ENCODE data around the gene PDIA5. TPM values are rescaled to one million over a fixed set of nuclear protein-coding genes. Genes with fewer than 3 reads are reported as not detected.

The PDIA5 gene
- total RNA-seq, 2 experiments from 2014 or later, result 7.1 to 7.2 TPM

DNA sequence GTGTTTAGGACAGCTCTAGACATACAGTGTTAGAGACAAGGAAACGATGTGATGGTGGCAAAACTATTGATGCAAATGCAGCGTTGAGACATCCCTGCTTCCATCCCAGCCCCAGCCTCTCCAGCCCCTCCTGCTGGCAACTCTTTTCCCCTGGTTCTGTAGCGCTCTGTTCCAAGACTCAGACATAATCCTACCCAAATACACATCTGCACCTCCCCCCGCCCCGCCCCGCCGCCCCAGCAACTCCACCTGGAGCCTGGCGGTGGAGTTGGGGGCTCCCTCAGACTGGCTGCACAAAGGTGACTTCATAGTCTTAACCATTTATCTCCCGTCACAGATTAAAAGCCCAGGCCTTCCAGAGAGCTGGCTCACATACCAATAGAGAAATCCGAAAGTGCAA lies 127.7 kb downstream of the PDIA5 start:
- peaks cover 3% of the 10 kb centered on the region for H3K36me3 Mint-ChIP-seq
- H3K27me3 Mint-ChIP-seq, result peaks cover 9% of the 10 kb centered on the region
- ATAC-seq (ENCODE audit: low read depth) (no peak), DNase-seq (no peak)
- H3K27ac Mint-ChIP-seq, result no peak overlapping the region
- POLR2A ChIA-PET, result no interaction called here
- peaks cover 7% of the 10 kb centered on the region for H3K9me3 Mint-ChIP-seq
- H3K4me3 Mint-ChIP-seq, result no peak overlapping the region
- H3K4me1 Mint-ChIP-seq, result no peaks in the 10 kb centered on the region

DNA sequence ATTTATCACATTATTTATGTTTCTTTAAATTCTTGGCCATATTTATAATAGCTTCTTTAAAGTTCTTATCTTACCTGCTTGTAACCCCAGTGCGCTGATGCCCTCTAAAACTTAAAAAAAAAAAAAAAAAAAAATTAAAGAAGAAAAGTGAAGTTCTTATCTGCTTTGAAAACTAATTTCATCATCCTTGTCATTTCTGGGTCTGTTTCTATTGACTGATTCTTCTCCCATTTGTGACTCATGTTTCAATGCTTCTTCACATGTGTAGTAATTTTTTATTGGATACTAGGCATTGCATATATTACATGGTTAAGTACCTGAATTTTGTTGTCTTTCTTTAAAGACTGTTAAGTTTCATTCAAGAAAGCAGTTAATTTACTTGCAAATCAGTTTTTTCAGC lies 131.5 kb downstream of the PDIA5 start:
- Mint-ChIP-seq H3K36me3 (peaks cover 3% of the 10 kb centered on the region), H3K9me3 (peaks cover 10% of the 10 kb centered on the region), H3K27ac (no peak overlapping the region), H3K4me3 (no peak overlapping the region), H3K27me3 (peaks cover 9% of the 10 kb centered on the region), H3K4me1 (peaks cover 9% of the 10 kb centered on the region)
- ATAC-seq (ENCODE audit: low read depth) (no peak), DNase-seq (no peak)
- POLR2A ChIA-PET, result no interaction called here

DNA sequence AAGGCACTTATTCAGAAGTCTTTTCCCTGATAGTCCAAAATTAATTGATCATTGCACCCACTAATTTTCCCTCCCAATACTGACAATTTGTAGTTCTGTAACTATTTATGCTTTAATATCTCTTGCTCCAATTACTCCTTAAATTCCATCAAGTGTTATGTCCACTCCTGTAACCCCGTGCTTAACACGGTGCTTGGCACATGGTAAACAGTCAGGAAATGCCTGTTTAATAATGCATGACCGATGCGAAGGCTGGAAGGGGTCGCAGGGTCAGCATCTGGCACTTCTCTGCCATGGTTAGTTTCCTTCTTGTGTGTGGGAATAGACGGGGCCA lies 134.4 kb downstream of the PDIA5 start:
- Mint-ChIP-seq H3K36me3 (peaks cover 3% of the 10 kb centered on the region), H3K27me3 (peaks cover 3% of the 10 kb centered on the region)

DNA sequence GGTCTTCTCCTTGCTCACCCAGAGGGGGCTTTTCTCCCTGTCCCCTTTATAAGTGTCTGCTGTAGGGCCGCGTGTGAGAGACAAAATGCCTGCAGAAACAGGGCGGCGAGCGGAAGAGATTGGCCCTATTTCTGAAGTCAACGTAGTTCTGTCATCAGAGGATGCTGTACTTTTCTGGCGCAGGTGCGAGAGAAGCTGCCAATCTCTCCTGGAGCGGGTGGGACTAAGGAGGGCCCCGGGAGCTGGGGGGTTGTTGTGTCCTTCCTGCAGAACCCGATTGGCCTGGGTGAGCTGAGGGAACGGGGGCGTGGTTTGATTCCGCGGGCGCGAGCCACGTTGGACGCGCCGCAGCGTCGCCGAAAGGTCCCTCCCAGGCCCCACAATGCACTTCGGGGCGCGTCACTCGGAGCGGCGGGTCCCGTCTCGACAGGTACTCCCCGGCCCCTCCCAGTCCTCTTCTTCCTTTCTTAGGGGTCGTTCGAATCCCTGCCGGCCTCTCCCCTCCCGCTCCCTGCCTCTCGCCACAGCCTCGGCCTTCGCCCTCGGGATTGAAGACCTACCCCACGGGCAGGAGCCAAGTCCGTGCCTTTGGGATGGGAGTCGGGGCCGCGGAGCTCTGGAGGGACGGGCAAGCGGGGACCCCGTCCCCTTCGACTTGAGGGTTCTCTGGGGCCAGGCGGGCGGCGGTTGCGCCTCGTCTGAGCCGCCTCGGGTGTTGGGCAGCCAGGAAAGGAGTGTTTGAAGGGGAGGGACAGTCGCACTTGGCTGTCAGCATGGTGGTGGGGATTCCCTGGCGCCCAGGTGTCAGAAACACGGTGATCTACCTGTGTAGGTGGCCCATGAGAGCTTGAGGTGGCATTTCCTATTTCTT lies 135.0 kb downstream of the PDIA5 start, which contains the start of gene SEC22A:
SEC22A (plus strand) TSS at position 387 of the 871 bp plus-strand sequence. CDS start 7,275 bp downstream, outside the sequence.
- peaks cover 6% of the 10 kb centered on the region for H3K36me3 Mint-ChIP-seq
- POLR2A ChIA-PET, result interaction anchor here (0.6 to 1.3 kb wide), 9 partner anchors 8 to 1509 kb away, joined by 3 to 7 read pairs (median 3); partner anchors contain the start of genes HSPBAP1 and PDIA5

More for the DNA sequence above, 134.4 kb downstream of the PDIA5 start:
- POLR2A ChIA-PET, result interaction anchor here (0.6 to 1.3 kb wide), 7 partner anchors 9 to 1509 kb away, joined by 3 to 7 read pairs (median 3); partner anchors contain the start of gene PDIA5
- Mint-ChIP-seq H3K4me1 (peaks cover 12% of the 10 kb centered on the region), H3K4me3 (peak overlapping the region; percentile 85), H3K27ac (peak overlapping the region; percentile 94), H3K9me3 (peaks cover 10% of the 10 kb centered on the region)
- ATAC-seq (ENCODE audit: low read depth) (no peak), DNase-seq (no peak)

DNA sequence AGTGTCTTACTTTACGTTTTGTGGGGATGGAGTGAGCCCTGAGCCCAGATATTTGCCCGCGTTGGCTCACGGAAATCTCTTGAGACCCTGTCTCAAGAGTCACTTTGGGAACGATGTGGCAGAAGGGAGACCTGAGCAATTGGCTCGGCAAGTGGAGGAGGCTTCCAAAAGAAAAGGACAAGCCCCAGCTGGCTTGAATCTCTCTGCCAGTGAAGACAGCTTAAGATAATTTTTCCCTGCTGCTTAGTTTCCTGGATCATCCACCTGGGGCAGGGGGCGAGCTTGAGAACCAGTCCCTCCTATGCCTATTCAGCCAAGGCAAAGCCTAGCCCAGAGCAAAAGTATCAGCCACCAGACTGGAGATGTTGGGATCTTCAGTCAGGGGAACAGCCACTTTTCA lies 135.6 kb downstream of the PDIA5 start:
- peak overlapping the region; percentile 85 for H3K4me3 Mint-ChIP-seq
- POLR2A ChIA-PET, result interaction anchor here (1.0 to 1.3 kb wide), 5 partner anchors 8 to 409 kb away, joined by 3 to 7 read pairs (median 4); partner anchors contain the start of gene HSPBAP1
- no peaks in the 10 kb centered on the region for H3K27me3 Mint-ChIP-seq
- peaks cover 10% of the 10 kb centered on the region for H3K9me3 Mint-ChIP-seq
- ATAC-seq (ENCODE audit: low read depth), result no peak
- peak overlapping the region; percentile 94 for H3K27ac Mint-ChIP-seq
- peaks cover 6% of the 10 kb centered on the region for H3K36me3 Mint-ChIP-seq
- no peak for DNase-seq
- H3K4me1 Mint-ChIP-seq, result peaks cover 12% of the 10 kb centered on the region

More for the DNA sequence above, 135.0 kb downstream of the PDIA5 start, which contains the start of gene SEC22A:
- no peaks in the 10 kb centered on the region for H3K27me3 Mint-ChIP-seq
- peak within 1 kb of the TSS; percentile 85 for H3K4me3 Mint-ChIP-seq
- ATAC-seq (ENCODE audit: low read depth) (peak; percentile 99), DNase-seq (peak; percentile 94)
- peaks cover 10% of the 10 kb centered on the region for H3K9me3 Mint-ChIP-seq
- H3K4me1 Mint-ChIP-seq, result peaks cover 12% of the 10 kb centered on the region
- H3K27ac Mint-ChIP-seq, result peak within 1 kb of the TSS; percentile 94

Small RNA genes lying within 50 kb of the gene (microRNA-seq; reads per million reads assigned to microRNA genes)
- gene MIR7110, result not detected

Other genes starting within 250 kb of the PDIA5 start
- under 1 TPM; 0.17 to 0.28 TPM for gene SEMA5B, start 39.3 kb upstream of the PDIA5 start, total RNA-seq
- gene SEC22A, start 134.9 kb downstream of the PDIA5 start, total RNA-seq, result 10 to 100 TPM; 13.3 to 21.4 TPM

Data from activated naive CD8-positive, alpha-beta T cell treated with anti-CD3 and anti-CD28 coated beads, Interleukin-2, amount 10 ng/mL, durations not matched to agents 7 days and 5 days (primary cell).